Kasumi-1 (cell line): ENCODE results near the gene FAM72A.
"Not testable (repeated sequence)": the region's sequence is repeated elsewhere in the genome, so short reads cannot be mapped to it uniquely, and the experiment has no call there.

Experiments
- DNase-seq, 2 experiments: peaks; one replicate each; lab custom pipeline; 2025; lab: John Stamatoyannopoulos, UW

Gene FAM72A

GRCh38 chr1:206167350-206168029, 35.1 kb downstream of the FAM72A start:
- DNase-seq, result not testable (repeated sequence)

DNA sequence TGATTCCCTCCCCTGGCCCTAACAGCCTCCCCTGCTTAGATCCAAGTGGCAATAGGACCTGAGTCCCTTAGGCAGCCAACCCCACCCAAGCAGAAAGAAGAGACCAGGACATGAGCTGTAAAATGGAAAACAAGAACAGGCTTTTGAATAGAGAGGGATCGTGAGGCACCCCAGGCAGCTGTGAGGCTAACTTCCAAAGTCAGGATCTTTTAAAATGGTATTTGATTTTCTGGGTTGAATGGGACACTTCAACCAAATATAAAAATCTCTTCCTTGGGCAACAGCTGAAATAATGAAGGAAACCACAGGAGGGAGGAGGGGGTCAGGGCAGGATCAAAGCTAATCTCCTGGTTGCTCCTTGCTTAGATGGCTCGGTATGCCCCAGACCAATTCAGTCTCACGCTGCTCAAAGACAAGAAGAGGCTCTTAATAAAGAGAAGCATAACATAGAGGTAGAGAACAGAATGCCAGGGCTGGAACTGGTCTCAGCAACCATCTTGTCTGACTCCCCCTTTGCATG, 56.8 kb downstream of the FAM72A start:
- DNase-seq, result no peak

- no peak for DNase-seq
Observed at GRCh38 chr1:206144605-206145004, 58.0 kb downstream of the FAM72A start.

- DNase-seq, result no peak
Observed at GRCh38 chr1:206143537-206144172, 59.0 kb downstream of the FAM72A start.

- no peak for DNase-seq
Observed at GRCh38 chr1:206142770-206143169, 59.9 kb downstream of the FAM72A start.

DNA sequence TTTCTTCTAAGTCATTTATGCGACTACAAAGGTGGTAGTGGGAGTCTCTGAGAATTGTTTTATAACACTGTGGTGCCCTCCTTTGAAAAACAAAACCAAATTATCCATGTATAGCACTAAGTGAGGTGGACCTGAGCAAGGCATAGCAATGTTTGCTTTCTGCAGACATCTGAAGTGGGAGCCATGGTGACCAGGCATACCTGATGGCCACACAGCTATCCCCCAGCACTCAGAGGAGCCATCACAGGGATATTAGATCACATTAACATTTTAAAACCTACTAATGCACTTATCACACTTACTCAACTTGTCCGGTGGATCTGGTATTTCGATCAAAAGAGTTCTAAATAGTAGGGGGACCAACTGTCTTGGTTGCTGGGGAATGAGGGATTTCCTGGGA, 60.6 kb downstream of the FAM72A start:
- DNase-seq, result no peak

- no peak for DNase-seq
Observed at GRCh38 chr1:206136241-206136640, 66.4 kb downstream of the FAM72A start.
